DND-41 (cell line): ENCODE results near the gene ARHGAP22.

Source experiments
- EZH2 ChIP-seq: IDR thresholded peaks from 3 replicates; pipeline ENCODE4 v1.6.1; 2012; ENCODE audit warnings: borderline replicate concordance, low read depth, mild to moderate bottlenecking, moderate library complexity, low read length, inconsistent platforms; ENCODE audit not compliant: severe bottlenecking
- TF ChIP-seq, protein P1 (sequence below): IDR thresholded peaks from 2 replicates; pipeline ENCODE4 v1.5.1; 2012; ENCODE audit warnings: borderline replicate concordance, low read length, moderate library complexity, mild to moderate bottlenecking; ENCODE audit not compliant: poor library complexity, severe bottlenecking; ENCODE audit errors: extremely low read depth

GRCh38 chr10:48612236-48612943, 7.5 kb upstream of the ARHGAP22 start:
- TF ChIP-seq, protein P1, sequence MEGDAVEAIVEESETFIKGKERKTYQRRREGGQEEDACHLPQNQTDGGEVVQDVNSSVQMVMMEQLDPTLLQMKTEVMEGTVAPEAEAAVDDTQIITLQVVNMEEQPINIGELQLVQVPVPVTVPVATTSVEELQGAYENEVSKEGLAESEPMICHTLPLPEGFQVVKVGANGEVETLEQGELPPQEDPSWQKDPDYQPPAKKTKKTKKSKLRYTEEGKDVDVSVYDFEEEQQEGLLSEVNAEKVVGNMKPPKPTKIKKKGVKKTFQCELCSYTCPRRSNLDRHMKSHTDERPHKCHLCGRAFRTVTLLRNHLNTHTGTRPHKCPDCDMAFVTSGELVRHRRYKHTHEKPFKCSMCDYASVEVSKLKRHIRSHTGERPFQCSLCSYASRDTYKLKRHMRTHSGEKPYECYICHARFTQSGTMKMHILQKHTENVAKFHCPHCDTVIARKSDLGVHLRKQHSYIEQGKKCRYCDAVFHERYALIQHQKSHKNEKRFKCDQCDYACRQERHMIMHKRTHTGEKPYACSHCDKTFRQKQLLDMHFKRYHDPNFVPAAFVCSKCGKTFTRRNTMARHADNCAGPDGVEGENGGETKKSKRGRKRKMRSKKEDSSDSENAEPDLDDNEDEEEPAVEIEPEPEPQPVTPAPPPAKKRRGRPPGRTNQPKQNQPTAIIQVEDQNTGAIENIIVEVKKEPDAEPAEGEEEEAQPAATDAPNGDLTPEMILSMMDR, result no peak
- TF ChIP-seq EZH2, result no peak
